Caco-2 (cell line): ENCODE results near the gene CUL7. TPM values are rescaled to one million over a fixed set of nuclear protein-coding genes. Genes with fewer than 3 reads are reported as not detected.

Experiments
- BruUV-seq: library from RNA; stranded (reverse); fragments of 400-500 nt; replicated peaks from 2 replicates; lab custom pipeline; 2021; lab: Mats Ljungman, UMichigan
- CTCF ChIA-PET: fragments of 300-600 bp; sonication (Branson Sonifier 250); formaldehyde crosslinking; loops from one replicate; lab custom pipeline; 2022; ENCODE audit warnings: antibody characterized with exemption; lab: Charles Lee
- POLR2A ChIA-PET: fragments of 300-600 bp; sonication (Branson Sonifier 250); formaldehyde crosslinking; loops from one replicate; lab custom pipeline; 2022; ENCODE audit warnings: antibody characterized with exemption; lab: Charles Lee
- DNase-seq, 2 experiments: peaks; one replicate each; pipeline versions ENCODE4 v3.0.0 to v3.0.0-alpha.2; 2020 to 2022
- H3K27me3 ChIP-seq: replicated peaks from 2 replicates; pipeline ENCODE4 v1.6.0; 2011; ENCODE audit warnings: low read length; ENCODE audit not compliant: control insufficient read depth, insufficient read depth
- H3K36me3 ChIP-seq: 2 replicates; pipeline ENCODE4 v1.5.1; 2011; ENCODE audit warnings: low read length; ENCODE audit not compliant: control insufficient read depth, insufficient read depth
- H3K4me1 ChIP-seq: fragments of 250-450 bp; sonication (Bioruptor Pico); 2 replicates; pipeline ENCODE4 v1.5.1; 2020; ENCODE audit warnings: mild to moderate bottlenecking
- H3K4me3 ChIP-seq: 2 replicates; pipeline ENCODE4 v1.5.1; 2011; ENCODE audit warnings: low read depth, mild to moderate bottlenecking, control low read depth, low read length
- H3K9me3 ChIP-seq: fragments of 250-450 bp; sonication (Bioruptor Pico); 2 replicates; pipeline ENCODE4 v1.5.1; 2020; ENCODE audit warnings: mild to moderate bottlenecking, moderate library complexity
- H3K27ac Mint-ChIP-seq: one replicate; pipeline ENCODE4 v1.8.0; 2022; ENCODE audit warnings: mixed read lengths; ENCODE audit not compliant: unreplicated experiment
- H3K27me3 Mint-ChIP-seq: one replicate; pipeline ENCODE4 v1.8.0; 2022; ENCODE audit warnings: mixed read lengths; ENCODE audit not compliant: insufficient read depth, unreplicated experiment
- H3K36me3 Mint-ChIP-seq: one replicate; pipeline ENCODE4 v1.8.0; 2022; ENCODE audit warnings: mild to moderate bottlenecking, mixed read lengths; ENCODE audit not compliant: insufficient read depth, unreplicated experiment
- H3K4me1 Mint-ChIP-seq: one replicate; pipeline ENCODE4 v1.8.0; 2022; ENCODE audit warnings: low read depth, mixed read lengths; ENCODE audit not compliant: unreplicated experiment
- H3K4me3 Mint-ChIP-seq: one replicate; pipeline ENCODE4 v1.8.0; 2022; ENCODE audit warnings: mild to moderate bottlenecking, moderate library complexity, mixed read lengths; ENCODE audit not compliant: unreplicated experiment
- H3K9me3 Mint-ChIP-seq: one replicate; pipeline ENCODE4 v1.8.0; 2022; ENCODE audit warnings: mixed read lengths; ENCODE audit not compliant: unreplicated experiment
- intact Hi-C: fragments of 100-400 bp; cut with micrococcal nuclease; formaldehyde crosslinking; loops from one replicate; pipeline ENCODE4 v1.10.0; 2022; ENCODE audit not compliant: unreplicated experiment
- total RNA-seq: library from RNA; stranded (reverse); gene quantifications from 2 replicates; pipeline ENCODE4 v1.2.3, GENCODE V29; 2022
- TF ChIP-seq, protein P1 (sequence below), 2 experiments: fragments of 200-600 bp in 1 of 2; IDR thresholded peaks; 1 replicate in 1 of 2; 2 replicates in 1 of 2; pipeline versions ENCODE4 v1.5.1 to v1.8.0; 2011 to 2022; ENCODE audit warnings: antibody characterized with exemption in 1 of 2, control low read depth in 1 of 2, inconsistent platforms in 1 of 2, low read depth in 1 of 2, low read length in 1 of 2, mild to moderate bottlenecking in 1 of 2, moderate library complexity in 1 of 2; ENCODE audit not compliant: insufficient read depth in 1 of 2, severe bottlenecking in 1 of 2, unreplicated experiment in 1 of 2

Gene CUL7
- total RNA-seq, 1 experiment from 2014 or later, result 26.7 TPM

DNA sequence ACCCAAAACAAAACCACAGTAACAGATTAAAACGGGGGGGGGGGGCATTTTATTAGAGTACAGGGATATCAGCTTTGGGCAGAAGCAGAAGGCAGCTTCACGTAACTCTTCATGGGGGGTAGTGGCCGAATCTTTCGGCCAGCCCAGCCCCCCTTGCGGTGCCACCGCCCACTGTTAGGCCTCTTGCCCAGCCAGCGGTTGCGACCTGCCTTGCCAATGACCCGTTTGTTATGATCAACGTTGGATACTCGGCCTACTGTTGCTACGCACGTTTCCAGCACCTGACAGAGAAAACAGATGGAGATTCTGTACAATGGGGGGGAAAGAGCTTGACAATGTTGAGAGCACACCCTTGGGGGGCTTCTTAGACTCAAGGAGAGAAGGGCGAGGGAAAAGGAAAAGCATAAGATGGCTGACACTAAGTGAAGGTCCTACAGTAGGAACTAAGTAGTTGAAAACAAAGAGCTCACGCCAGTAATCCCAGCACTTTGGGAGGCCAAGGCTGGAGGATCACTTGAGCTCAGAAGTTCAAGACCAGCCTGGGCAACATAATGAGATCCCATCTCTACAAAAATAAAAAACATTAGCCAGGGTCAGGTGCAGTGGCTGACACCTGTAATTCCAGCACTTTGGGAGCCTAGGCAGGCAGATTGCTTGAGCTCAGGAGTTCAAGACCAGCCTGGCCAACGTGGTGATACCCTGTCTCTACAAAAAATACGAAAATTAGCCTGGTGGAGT lies 724 bp upstream of the CUL7 start:
- DNase-seq, result no peak
- BruUV-seq, result TSS peak; percentile 97
- CTCF ChIA-PET, result interaction anchor here (0.7 to 1.0 kb wide), 3 partner anchors 42 to 114 kb away, joined by 3 to 5 read pairs (median 4); no protein-coding TSS in a partner anchor
- TF ChIP-seq, protein P1, sequence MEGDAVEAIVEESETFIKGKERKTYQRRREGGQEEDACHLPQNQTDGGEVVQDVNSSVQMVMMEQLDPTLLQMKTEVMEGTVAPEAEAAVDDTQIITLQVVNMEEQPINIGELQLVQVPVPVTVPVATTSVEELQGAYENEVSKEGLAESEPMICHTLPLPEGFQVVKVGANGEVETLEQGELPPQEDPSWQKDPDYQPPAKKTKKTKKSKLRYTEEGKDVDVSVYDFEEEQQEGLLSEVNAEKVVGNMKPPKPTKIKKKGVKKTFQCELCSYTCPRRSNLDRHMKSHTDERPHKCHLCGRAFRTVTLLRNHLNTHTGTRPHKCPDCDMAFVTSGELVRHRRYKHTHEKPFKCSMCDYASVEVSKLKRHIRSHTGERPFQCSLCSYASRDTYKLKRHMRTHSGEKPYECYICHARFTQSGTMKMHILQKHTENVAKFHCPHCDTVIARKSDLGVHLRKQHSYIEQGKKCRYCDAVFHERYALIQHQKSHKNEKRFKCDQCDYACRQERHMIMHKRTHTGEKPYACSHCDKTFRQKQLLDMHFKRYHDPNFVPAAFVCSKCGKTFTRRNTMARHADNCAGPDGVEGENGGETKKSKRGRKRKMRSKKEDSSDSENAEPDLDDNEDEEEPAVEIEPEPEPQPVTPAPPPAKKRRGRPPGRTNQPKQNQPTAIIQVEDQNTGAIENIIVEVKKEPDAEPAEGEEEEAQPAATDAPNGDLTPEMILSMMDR (IDR thresholded peaks at IDR 0.05; ENCODE audit: insufficient read depth in 1 of 2, low read depth in 1 of 2, low read length in 1 of 2, severe bottlenecking in 1 of 2, unreplicated experiment in 1 of 2), result no peak
- POLR2A ChIA-PET, result interaction anchor here (0.6 to 1.1 kb wide), 9 partner anchors 21 to 163 kb away, joined by 3 to 12 read pairs (median 4); partner anchors contain the start of genes CNPY3, KLHDC3, MEA1 and PEX6
- peak overlapping the region; percentile 71 for H3K4me3 ChIP-seq
- H3K4me3 Mint-ChIP-seq, result peak overlapping the region; percentile 100
- H3K4me1 Mint-ChIP-seq, result peaks cover 37% of the 10 kb centered on the region
- no peaks in the 10 kb centered on the region for H3K9me3 Mint-ChIP-seq
- intact Hi-C loops, result loop anchor here (5.0 kb wide), 1 partner anchor 152 kb away; no protein-coding TSS in a partner anchor
- H3K27me3 Mint-ChIP-seq, result no peaks in the 10 kb centered on the region
- no peaks in the 10 kb centered on the region for H3K27me3 ChIP-seq
- peaks cover 26% of the 10 kb centered on the region for H3K4me1 ChIP-seq
- H3K9me3 ChIP-seq, result no peaks in the 10 kb centered on the region
- no peaks in the 10 kb centered on the region; the same call in 1 of the 2 replicates for H3K36me3 ChIP-seq
- H3K27ac Mint-ChIP-seq, result peak overlapping the region; percentile 97
- H3K36me3 Mint-ChIP-seq, result peaks cover 83% of the 10 kb centered on the region

DNA sequence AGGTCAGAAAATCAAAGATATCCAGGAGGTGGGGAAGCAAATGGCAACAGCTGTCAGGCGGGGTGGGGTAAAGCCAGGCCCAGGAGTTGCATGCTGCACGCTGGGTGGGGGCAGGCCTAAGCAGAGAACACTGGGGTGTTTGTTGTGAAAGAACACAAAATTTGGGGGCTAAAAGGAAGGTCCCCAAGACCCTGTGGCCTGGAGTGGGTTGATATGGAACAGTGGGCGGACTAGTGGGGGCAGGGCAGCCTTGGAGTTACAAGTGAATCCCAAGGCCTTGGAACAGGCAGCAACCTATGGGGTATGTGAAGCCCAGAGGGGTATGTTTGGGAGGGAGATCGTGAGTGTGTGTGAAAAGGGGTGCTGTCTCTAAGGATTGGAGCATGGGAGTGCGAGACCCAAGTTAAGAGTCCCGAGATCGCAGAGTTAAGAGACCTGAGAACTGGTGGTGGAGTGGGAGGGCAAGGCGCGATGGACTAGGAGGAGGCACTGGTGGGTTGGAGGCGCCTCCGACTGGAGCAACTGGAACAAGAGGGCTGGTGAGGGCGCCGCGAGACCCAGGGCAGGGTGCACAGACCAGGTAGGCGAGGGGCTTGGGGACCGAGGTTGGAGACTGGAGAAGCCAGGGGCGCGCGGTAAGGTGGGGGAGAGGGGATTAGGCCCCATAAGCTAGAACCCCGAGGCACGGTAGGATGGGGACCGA lies 658 bp downstream of the CUL7 start:
- peaks cover 20% of the 10 kb centered on the region for H3K4me1 ChIP-seq
- TSS peak; percentile 19 for BruUV-seq
- no peaks in the 10 kb centered on the region for H3K9me3 Mint-ChIP-seq
- peak overlapping the region; percentile 100 for H3K4me3 Mint-ChIP-seq
- POLR2A ChIA-PET, result interaction anchor here (1.0 to 1.1 kb wide), 4 partner anchors 23 to 118 kb away, joined by 3 to 7 read pairs (median 4); partner anchors contain the start of gene RRP36
- peak; percentile 43 to 47 for DNase-seq
- H3K27ac Mint-ChIP-seq, result peak overlapping the region; percentile 97
- no peaks in the 10 kb centered on the region for H3K9me3 ChIP-seq
- H3K36me3 Mint-ChIP-seq, result peaks cover 78% of the 10 kb centered on the region
- peaks cover 2% of the 10 kb centered on the region; the same call in 1 of the 2 replicates for H3K36me3 ChIP-seq
- intact Hi-C loops, result loop anchor here (5.0 kb wide), 1 partner anchor 151 kb away; no protein-coding TSS in a partner anchor
- H3K4me1 Mint-ChIP-seq, result peaks cover 31% of the 10 kb centered on the region
- H3K4me3 ChIP-seq, result peak overlapping the region; percentile 71
- TF ChIP-seq, protein P1 (IDR thresholded peaks at IDR 0.05; ENCODE audit: insufficient read depth in 1 of 2, low read depth in 1 of 2, low read length in 1 of 2, severe bottlenecking in 1 of 2, unreplicated experiment in 1 of 2), result no peak
- H3K27me3 Mint-ChIP-seq, result no peaks in the 10 kb centered on the region
- no peaks in the 10 kb centered on the region for H3K27me3 ChIP-seq
- CTCF ChIA-PET, result interaction anchor here (1.0 kb wide), 1 partner anchor 91 kb away, joined by 5 read pairs; no protein-coding TSS in a partner anchor
